ENCODE measurements around the gene ZNF678. TPM values are rescaled to one million over a fixed set of nuclear protein-coding genes. Genes with fewer than 3 reads are reported as not detected.
"Not testable (repeated sequence)": the region's sequence is repeated elsewhere in the genome, so short reads cannot be mapped to it uniquely, and the experiment has no call there.

Gene ZNF678
- polyA plus RNA-seq, 10 donors, result 6.3 to 11.4 (median 8.8) TPM

DNA sequence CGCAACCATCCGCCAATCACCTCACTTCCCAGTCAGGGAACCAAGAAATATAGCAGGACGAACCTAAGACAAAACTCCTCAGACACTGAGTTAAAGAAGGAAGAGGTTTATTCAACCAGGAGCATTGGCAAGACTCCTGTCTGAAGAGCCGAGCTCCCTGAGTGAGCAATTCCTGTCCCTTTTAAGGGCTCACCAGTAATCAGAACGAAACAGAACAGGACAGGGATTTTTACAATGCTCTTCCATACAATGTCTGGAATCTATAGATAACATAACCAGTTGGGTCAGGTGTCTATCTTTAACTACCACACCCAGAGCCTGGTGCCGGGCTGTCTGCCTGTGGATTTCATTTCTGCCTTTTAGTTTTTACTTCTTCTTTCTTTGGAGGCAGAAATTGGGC is 32.9 kb downstream of the ZNF678 start:
- not testable (repeated sequence) for DNase-seq

DNA sequence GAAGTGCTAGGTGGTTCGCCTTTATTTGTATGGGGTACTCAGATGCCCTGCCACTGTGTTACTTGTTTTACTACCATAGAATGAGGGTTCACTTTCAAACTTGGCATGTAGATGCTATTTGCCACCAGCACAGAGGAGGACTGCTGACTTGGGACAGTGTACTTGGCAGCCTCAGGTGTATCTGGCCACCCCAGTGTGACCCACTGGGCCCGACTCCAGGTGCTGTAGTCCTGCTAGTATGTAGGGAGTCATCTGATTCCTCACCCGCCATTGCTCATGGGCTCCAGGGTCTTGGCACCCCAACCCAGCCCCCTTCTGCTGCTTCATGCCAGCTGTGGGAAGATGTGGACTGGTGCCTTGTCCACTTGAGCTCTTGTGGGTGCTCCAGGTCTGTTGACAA is 40.0 kb downstream of the ZNF678 start:
- DNase-seq, result no peak

GRCh38 chr1:227604446-227604845 is 41.1 kb downstream of the ZNF678 start:
- no peak for DNase-seq

- DNase-seq, result not testable (repeated sequence)
These were observed 42.9 kb downstream of the ZNF678 start for GRCh38 chr1:227606271-227606670.

DNA sequence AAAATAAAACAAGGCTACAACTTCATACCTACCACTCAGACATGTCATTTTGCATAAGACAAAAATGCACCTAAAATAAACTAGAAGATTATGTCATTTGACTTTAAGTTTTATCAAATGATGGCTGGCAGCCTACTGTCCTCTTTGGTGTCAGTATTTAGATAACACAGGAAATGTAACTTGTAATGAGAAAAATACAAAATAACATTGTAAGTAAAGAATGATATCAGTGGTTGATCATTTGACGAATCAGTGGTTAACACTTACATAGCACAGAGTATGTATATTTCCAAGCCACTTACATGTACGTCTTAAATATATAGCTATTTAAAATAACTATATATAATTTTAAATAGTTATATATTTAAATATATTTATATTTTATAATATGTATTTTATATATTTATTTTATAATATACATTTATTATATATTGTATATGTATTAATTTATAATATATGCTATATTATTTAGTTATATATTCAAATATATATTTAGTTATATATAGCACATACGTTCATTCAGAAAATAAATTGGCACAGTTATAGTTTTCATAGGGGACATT is 44.1 kb downstream of the ZNF678 start:
- DNase-seq, result no peak

DNA sequence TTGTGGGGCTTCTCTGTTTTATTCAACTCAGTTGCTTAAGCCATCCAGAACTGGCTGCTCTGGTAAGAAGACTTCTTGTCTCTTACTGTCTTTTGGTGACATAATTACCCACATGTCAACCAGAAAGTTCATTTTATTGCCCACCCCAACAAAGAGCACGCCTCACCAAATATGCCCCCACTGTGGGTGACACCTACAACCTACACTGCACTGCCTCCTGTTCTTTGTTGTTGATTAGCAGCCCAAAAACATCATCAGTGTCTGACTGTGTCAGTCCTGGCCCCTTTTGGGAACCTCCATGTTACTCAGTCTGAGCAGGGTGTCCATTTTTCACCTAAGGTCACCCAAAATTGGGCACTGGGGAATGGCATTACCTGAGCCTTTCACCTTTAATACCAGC is 49.3 kb downstream of the ZNF678 start:
- no peak for DNase-seq

DNA sequence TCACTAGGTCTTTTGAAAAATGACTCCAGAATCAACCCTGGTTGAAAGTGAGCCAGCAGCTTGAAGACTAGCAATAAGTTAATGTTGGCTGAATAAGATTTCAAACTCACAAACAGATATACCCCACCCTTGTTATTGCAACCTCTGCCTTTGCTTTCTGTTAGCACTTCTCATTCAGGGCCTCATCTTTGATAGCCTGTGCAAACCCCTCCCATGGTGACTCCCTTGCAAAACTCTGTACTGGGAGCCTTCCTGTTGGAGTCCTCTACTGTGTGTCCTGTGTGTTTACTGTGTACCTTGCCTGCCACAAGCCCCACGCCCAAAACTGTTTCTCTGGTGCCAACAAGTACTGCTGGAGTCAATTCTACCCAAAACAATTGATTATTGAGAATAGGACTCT is 50.2 kb downstream of the ZNF678 start:
- DNase-seq, result no peak

DNA sequence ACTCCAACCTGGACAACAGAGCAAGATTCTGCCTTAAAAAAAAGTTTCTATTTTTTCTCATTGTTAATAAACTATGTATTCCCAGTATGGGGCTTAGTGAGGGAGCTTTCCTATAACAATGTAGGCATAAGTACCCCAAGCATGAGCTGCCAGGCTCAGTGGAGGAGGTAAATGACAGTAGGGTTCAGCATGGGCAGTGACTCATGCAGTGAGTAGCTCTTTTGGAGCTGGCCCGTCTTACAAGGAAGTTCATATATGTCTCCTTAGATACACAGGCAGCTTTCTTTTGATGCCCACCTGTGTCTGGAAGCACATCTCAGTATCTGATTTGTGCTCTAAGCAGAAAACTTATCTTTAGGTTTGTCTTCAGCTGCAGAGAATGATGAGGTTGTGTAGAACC is 57.9 kb downstream of the ZNF678 start:
- DNase-seq, result no peak

- DNase-seq, result no peak
These were observed 59.6 kb downstream of the ZNF678 start for GRCh38 chr1:227622739-227623475.

- DNase-seq, result no peak
These were observed 69.0 kb downstream of the ZNF678 start for GRCh38 chr1:227632325-227632724.

- no peak for DNase-seq
These were observed 72.2 kb downstream of the ZNF678 start for GRCh38 chr1:227635596-227635995.

DNA sequence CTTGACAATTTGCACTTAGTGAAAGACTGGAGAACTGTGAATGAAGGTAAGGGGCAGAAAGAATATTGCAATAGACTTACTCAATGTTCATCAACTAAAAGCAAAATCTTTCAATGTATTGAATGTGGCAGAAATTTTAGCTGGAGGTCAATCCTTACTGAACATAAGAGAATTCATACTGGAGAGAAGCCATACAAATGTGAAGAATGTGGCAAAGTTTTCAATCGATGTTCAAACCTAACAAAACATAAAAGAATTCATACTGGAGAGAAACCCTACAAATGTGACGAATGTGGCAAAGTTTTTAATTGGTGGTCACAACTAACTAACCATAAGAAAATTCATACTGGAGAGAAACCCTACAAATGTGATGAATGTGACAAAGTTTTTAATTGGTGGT is 91.1 kb downstream of the ZNF678 start:
- DNase-seq, result no peak

- no peak for DNase-seq
These were observed 91.7 kb downstream of the ZNF678 start for GRCh38 chr1:227654858-227655752.

GRCh38 chr1:227661495-227661894 is 98.1 kb downstream of the ZNF678 start:
- no peak for DNase-seq

DNA sequence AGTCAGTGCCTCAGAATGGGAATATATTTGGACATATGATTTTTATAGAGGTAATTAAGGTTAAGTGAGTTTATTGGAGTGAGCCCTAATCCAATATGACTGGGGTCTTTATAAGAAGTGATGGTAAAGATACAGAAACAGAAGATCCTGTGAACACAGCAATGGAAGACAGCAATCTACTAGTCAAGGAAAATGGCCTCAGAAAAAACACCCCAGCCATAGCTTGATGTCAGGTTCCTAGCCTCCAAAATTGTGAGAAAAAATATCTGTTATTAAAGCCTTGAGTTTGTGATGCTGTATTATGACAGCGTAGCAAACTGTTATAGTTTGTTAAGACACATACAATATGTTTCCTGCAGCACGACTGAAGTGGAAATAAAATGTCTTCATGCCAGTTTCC is 99.6 kb downstream of the ZNF678 start:
- no peak for DNase-seq

- peak in 1 of 3 donors; percentile 0 for DNase-seq
These were observed 102.9 kb downstream of the ZNF678 start for GRCh38 chr1:227666286-227666685.

- DNase-seq, result no peak
These were observed 110.1 kb downstream of the ZNF678 start for GRCh38 chr1:227673441-227673840.

DNA sequence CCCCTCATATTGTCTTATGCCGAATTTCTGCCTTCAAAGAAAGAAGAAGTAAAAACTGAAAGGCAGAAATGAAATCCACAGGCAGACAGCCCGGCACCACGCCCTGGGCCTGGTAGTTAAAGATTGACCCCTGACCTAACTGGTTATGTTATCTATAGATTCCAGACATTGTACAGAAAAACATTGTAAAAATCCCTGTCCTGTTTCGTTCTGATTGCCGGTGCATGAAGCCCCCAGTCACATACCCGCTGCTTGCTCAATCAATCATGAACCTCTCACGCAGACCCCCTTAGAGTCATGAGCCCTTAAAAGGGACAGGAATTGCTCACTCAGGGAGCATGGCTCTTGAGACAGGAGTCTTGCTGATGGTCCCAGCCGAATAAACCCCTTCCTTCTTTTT is 122.5 kb downstream of the ZNF678 start:
- DNase-seq, result no peak

GRCh38 chr1:227697321-227697864 is 134.0 kb downstream of the ZNF678 start:
- DNase-seq, result no peak

DNA sequence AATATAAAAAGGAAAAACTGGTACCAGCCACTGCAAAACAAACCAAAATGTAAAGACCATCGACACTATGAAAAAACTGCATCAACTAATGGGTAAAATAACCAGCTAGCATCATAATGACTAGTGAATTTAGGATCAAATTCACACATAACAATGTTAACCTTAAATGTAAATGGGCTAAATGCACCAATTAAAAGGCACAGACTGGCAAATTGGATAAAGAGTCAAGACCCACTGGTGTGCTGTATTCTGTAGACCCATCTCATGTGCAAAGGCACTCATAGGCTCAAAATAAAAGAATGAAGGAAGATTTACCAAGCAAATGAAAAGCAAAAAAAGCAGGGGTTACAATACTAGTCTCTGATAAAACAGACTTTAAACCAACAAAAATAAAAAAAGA is 138.3 kb downstream of the ZNF678 start:
- DNase-seq, result not testable (repeated sequence)

DNA sequence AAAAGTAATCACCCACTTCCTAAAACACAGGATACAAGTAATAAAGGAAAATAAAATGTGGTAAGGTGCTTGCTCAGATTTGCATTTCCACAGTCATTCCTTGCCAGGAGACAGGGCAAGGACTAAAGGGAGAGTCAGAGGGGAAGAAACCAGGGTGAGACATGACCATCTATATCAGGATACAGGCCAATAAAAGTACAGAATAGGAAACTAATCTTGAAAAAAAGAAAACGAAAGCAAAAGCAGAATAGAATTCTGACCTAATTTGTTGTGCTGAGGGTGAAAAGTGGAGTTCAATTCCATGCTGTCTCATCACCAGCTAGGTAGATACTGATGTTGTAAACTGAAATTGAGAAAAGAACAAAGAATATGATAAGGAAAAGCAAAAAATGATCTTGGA is 144.5 kb downstream of the ZNF678 start:
- DNase-seq, result no peak

GRCh38 chr1:227709451-227709850 is 146.1 kb downstream of the ZNF678 start:
- no peak for DNase-seq

Measured in muscle of back (tissue), 11 donors.